ENCODE results near the gene DTD1. TPM values are rescaled to one million over a fixed set of nuclear protein-coding genes. Genes with fewer than 3 reads are reported as not detected.

DTD1 gene
- total and polyA plus RNA-seq, 2 of the 13 experiments (the other 11 are each of a cell fraction or from before 2014, with no cell fraction given), result 41.2 to 79.3 TPM

- H3K9ac ChIP-seq (ENCODE audit: insufficient read depth, low read depth, low read length), result no peak overlapping the region
- no peak overlapping the region for H3K4me3 ChIP-seq (replicated peaks in 1 of 3; ENCODE audit: insufficient read depth in 1 of 3, low read depth in 2 of 3, low read length in 3 of 3)
- no TSS peak for BruUV-seq (replicated peaks)
- no peak overlapping the region for H3K4me2 ChIP-seq (ENCODE audit: low read depth, low read length)
- in situ Hi-C loops (cut with HindIII; ENCODE audit: extremely low pct_ligation_motif_present, low pct_unique_long_range_greater_than_20kb) (no loop called here), intact Hi-C loops (cut with micrococcal nuclease; ENCODE audit: unreplicated experiment) (no loop called here)
- ChIA-PET CTCF (ENCODE audit: low intra/inter-chr PET ratio, low total read pairs) (no interaction called here), POLR2A (interaction anchor here (1.1 kb wide), 1 partner anchor 43 kb away, joined by 3 read pairs; no protein-coding TSS in a partner anchor)
- H3K27ac ChIP-seq (ENCODE audit: extremely low read length, insufficient read depth, low read length), result peak overlapping the region; percentile 3
- no peaks in the 10 kb centered on the region for H3K27me3 ChIP-seq (ENCODE audit: control insufficient read depth in 1 of 2, insufficient read depth in 2 of 2, low read length in 2 of 2)
- no peaks in the 10 kb centered on the region for H3K79me2 ChIP-seq (ENCODE audit: insufficient read depth, low read length)
- H4K20me1 ChIP-seq (ENCODE audit: insufficient read depth, low read length), result no peaks in the 10 kb centered on the region
- no peaks in the 10 kb centered on the region for H3K9me3 ChIP-seq (ENCODE audit: low read length)
- H2AFZ ChIP-seq (ENCODE audit: low read length), result no peak overlapping the region
- no peaks in the 10 kb centered on the region for H3K36me3 ChIP-seq (replicated peaks in 1 of 2; ENCODE audit: control insufficient read depth in 1 of 2, insufficient read depth in 2 of 2, low read length in 2 of 2)
- ATAC-seq (peak; percentile 69), FAIRE-seq (peak; percentile 76), DNase-seq (ENCODE audit: low spot score) (peak; percentile 42)
- peaks cover 13% of the 10 kb centered on the region for H3K4me1 ChIP-seq (ENCODE audit: insufficient read depth, low read length)
- 18% methylated on average over 1 of the region's 1 CpG for WGBS (ENCODE audit: low lambda C conversion rate)
- no peak for TF ChIP-seq PHB2 (IDR thresholded peaks at IDR 0.05; ENCODE audit: partially characterized antibody)
- TF ChIP-seq HOXA3 (CRISPR knock-in tag; IDR thresholded peaks at IDR 0.05), result no peak
- no peak for TF ChIP-seq GLMP (CRISPR knock-in tag; IDR thresholded peaks at IDR 0.05; ENCODE audit: borderline replicate concordance)
- no peak for TF ChIP-seq KDM5B (CRISPR knock-in tag; IDR thresholded peaks at IDR 0.05; ENCODE audit: borderline replicate concordance)
- no peak for TF ChIP-seq FOXA1 (IDR thresholded peaks at IDR 0.05)
- TF ChIP-seq FOXA1 (CRISPR knock-in tag; IDR thresholded peaks at IDR 0.05), result 0 out of 2 replicates have a peak, but pooled peaks have one; percentile 8
- 0 out of 2 replicates have a peak, but pooled peaks have one; percentile 22 for TF ChIP-seq THAP11 (CRISPR knock-in tag; IDR thresholded peaks at IDR 0.05)
- no peak for TF ChIP-seq ZFY (CRISPR knock-in tag; IDR thresholded peaks at IDR 0.05)
- TF ChIP-seq TBX3 (IDR thresholded peaks at IDR 0.05; ENCODE audit: borderline replicate concordance), result 0 out of 2 replicates have a peak, but pooled peaks have one; percentile 7
- peak; percentile 42; the same call in 1 of the 2 replicates for TF ChIP-seq MEIS1 (CRISPR knock-in tag; IDR thresholded peaks at IDR 0.05; ENCODE audit: borderline replicate concordance)
- TF ChIP-seq GTF2F1 (IDR thresholded peaks at IDR 0.05; ENCODE audit: low read length), result no peak
- TF ChIP-seq MYNN (CRISPR knock-in tag; IDR thresholded peaks at IDR 0.05; ENCODE audit: low read depth), result no peak
- no peak for TF ChIP-seq U2AF2 (IDR thresholded peaks at IDR 0.05; ENCODE audit: low read depth, low read length)
- TF ChIP-seq POLR2AphosphoS2 (IDR thresholded peaks at IDR 0.05; ENCODE audit: low read depth, low read length), result no peak
- no peak for TF ChIP-seq SIX4 (CRISPR knock-in tag; IDR thresholded peaks at IDR 0.05)
- no peak for TF ChIP-seq SNAPC2 (CRISPR knock-in tag; IDR thresholded peaks at IDR 0.05)
- no peak for TF ChIP-seq ARHGAP35 (CRISPR knock-in tag; IDR thresholded peaks at IDR 0.05; ENCODE audit: borderline replicate concordance)
- TF ChIP-seq ZNF7 (CRISPR knock-in tag; IDR thresholded peaks at IDR 0.05), result no peak
- no peak for TF ChIP-seq ZNF562 (CRISPR knock-in tag; IDR thresholded peaks at IDR 0.05; ENCODE audit: borderline replicate concordance)
- no peak for TF ChIP-seq NFAT5 (CRISPR knock-in tag; IDR thresholded peaks at IDR 0.05)
- no peak for TF ChIP-seq PHF5A (CRISPR knock-in tag; IDR thresholded peaks at IDR 0.05; ENCODE audit: low read depth, unreplicated experiment)
- no peak for TF ChIP-seq NFYB (CRISPR knock-in tag; IDR thresholded peaks at IDR 0.05)
- TF ChIP-seq ZNF816 (CRISPR knock-in tag; IDR thresholded peaks at IDR 0.05; ENCODE audit: borderline replicate concordance), result no peak
Observed at GRCh38 chr20:18750735-18751134, 162.9 kb downstream of the DTD1 start.
